ENCODE results near the gene LRMDA. TPM values are rescaled to one million over a fixed set of nuclear protein-coding genes. Genes with fewer than 3 reads are reported as not detected.

Gene LRMDA
- total RNA-seq, 1 donor from 2014 or later: 7.3 TPM

GRCh38 chr10:75774783-75775490, 343.5 kb downstream of the LRMDA start:
- Histone ChIP-seq H3K36me3 (ENCODE audit: control insufficient read depth in 3 of 3, insufficient read depth in 3 of 3, low read length in 3 of 3) (no peaks in the 10 kb centered on the region), H3K9ac (ENCODE audit: low read depth in 1 of 3, low read length in 3 of 3) (no peak overlapping the region), H3K9me3 (ENCODE audit: control insufficient read depth in 3 of 3, low read length in 3 of 3) (no peaks in the 10 kb centered on the region), H3K4me3 (ENCODE audit: low read length in 3 of 3) (no peak overlapping the region), H3K4me1 (ENCODE audit: control insufficient read depth in 3 of 3, insufficient read depth in 3 of 3, low read length in 3 of 3) (peaks cover 2 to 9% (median 3%) of the 10 kb centered on the region in 3 donors), H3K27me3 (ENCODE audit: control insufficient read depth in 3 of 3, insufficient read depth in 3 of 3, low read length in 3 of 3) (no peaks in the 10 kb centered on the region), H3K27ac (ENCODE audit: low read depth, low read length) (no peak overlapping the region)

- Histone ChIP-seq H3K27ac (ENCODE audit: low read depth, low read length) (no peak overlapping the region), H3K9ac (ENCODE audit: low read depth in 1 of 3, low read length in 3 of 3) (no peak overlapping the region), H3K4me3 (ENCODE audit: low read length in 3 of 3) (no peak overlapping the region), H3K36me3 (ENCODE audit: control insufficient read depth in 3 of 3, insufficient read depth in 3 of 3, low read length in 3 of 3) (no peaks in the 10 kb centered on the region), H3K4me1 (ENCODE audit: control insufficient read depth in 3 of 3, insufficient read depth in 3 of 3, low read length in 3 of 3) (peaks cover 0 to 2% (median 0%) of the 10 kb centered on the region in 3 donors), H3K27me3 (ENCODE audit: control insufficient read depth in 3 of 3, insufficient read depth in 3 of 3, low read length in 3 of 3) (no peaks in the 10 kb centered on the region), H3K9me3 (ENCODE audit: control insufficient read depth in 3 of 3, low read length in 3 of 3) (no peaks in the 10 kb centered on the region)
Measured at GRCh38 chr10:75776738-75777504, 345.5 kb downstream of the LRMDA start.

- Histone ChIP-seq H3K36me3 (ENCODE audit: control insufficient read depth in 3 of 3, insufficient read depth in 3 of 3, low read length in 3 of 3) (no peaks in the 10 kb centered on the region), H3K9me3 (ENCODE audit: control insufficient read depth in 3 of 3, low read length in 3 of 3) (no peaks in the 10 kb centered on the region), H3K9ac (ENCODE audit: low read depth in 1 of 3, low read length in 3 of 3) (no peak overlapping the region), H3K4me3 (ENCODE audit: low read length in 3 of 3) (no peak overlapping the region), H3K27me3 (ENCODE audit: control insufficient read depth in 3 of 3, insufficient read depth in 3 of 3, low read length in 3 of 3) (peaks cover 0 to 4% (median 0%) of the 10 kb centered on the region in 3 donors), H3K27ac (ENCODE audit: low read depth, low read length) (no peak overlapping the region), H3K4me1 (ENCODE audit: control insufficient read depth in 3 of 3, insufficient read depth in 3 of 3, low read length in 3 of 3) (peaks cover 0 to 2% (median 0%) of the 10 kb centered on the region in 3 donors)
Measured at GRCh38 chr10:75778665-75779064, 347.2 kb downstream of the LRMDA start.

DNA sequence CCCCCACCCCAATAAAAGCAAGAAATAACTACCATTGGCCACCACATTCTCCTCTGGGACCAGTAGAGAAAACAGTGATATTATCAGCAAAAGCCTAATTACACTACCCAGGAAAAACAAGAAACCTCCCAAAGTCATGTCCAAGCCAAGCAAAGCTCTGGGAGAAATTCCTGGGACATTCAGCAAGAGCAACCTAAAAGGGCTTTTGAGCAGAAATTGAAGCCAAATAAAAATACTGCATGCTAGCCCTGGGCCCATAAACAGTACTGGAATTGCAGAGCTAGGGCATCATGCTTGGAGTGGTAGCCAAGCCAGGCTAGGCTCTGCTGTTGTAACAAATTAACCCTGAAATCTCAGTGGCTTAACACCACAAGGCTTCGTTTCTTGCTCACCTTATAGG, 347.9 kb downstream of the LRMDA start:
- Histone ChIP-seq H3K9ac (ENCODE audit: low read depth in 1 of 3, low read length in 3 of 3) (no peak overlapping the region), H3K36me3 (ENCODE audit: control insufficient read depth in 3 of 3, insufficient read depth in 3 of 3, low read length in 3 of 3) (no peaks in the 10 kb centered on the region), H3K9me3 (ENCODE audit: control insufficient read depth in 3 of 3, low read length in 3 of 3) (no peaks in the 10 kb centered on the region), H3K27me3 (ENCODE audit: control insufficient read depth in 3 of 3, insufficient read depth in 3 of 3, low read length in 3 of 3) (peaks cover 0 to 4% (median 0%) of the 10 kb centered on the region in 3 donors), H3K4me3 (ENCODE audit: low read length in 3 of 3) (no peak overlapping the region), H3K27ac (ENCODE audit: low read depth, low read length) (no peak overlapping the region), H3K4me1 (ENCODE audit: control insufficient read depth in 3 of 3, insufficient read depth in 3 of 3, low read length in 3 of 3) (peaks cover 0 to 2% (median 0%) of the 10 kb centered on the region in 3 donors)

GRCh38 chr10:75782463-75783248, 351.2 kb downstream of the LRMDA start:
- no peak overlapping the region for H3K4me3 ChIP-seq (ENCODE audit: low read length in 3 of 3)
- no peaks in the 10 kb centered on the region for H3K9me3 ChIP-seq (ENCODE audit: control insufficient read depth in 3 of 3, low read length in 3 of 3)
- no peak overlapping the region for H3K9ac ChIP-seq (ENCODE audit: low read depth in 1 of 3, low read length in 3 of 3)
- H3K27me3 ChIP-seq (ENCODE audit: control insufficient read depth in 3 of 3, insufficient read depth in 3 of 3, low read length in 3 of 3): peaks cover 0 to 6% (median 0%) of the 10 kb centered on the region in 3 donors
- no peak overlapping the region for H3K27ac ChIP-seq (ENCODE audit: low read depth, low read length)
- H3K4me1 ChIP-seq (ENCODE audit: control insufficient read depth in 3 of 3, insufficient read depth in 3 of 3, low read length in 3 of 3): peaks cover 0 to 2% (median 0%) of the 10 kb centered on the region in 3 donors
- no peaks in the 10 kb centered on the region for H3K36me3 ChIP-seq (ENCODE audit: control insufficient read depth in 3 of 3, insufficient read depth in 3 of 3, low read length in 3 of 3)

DNA sequence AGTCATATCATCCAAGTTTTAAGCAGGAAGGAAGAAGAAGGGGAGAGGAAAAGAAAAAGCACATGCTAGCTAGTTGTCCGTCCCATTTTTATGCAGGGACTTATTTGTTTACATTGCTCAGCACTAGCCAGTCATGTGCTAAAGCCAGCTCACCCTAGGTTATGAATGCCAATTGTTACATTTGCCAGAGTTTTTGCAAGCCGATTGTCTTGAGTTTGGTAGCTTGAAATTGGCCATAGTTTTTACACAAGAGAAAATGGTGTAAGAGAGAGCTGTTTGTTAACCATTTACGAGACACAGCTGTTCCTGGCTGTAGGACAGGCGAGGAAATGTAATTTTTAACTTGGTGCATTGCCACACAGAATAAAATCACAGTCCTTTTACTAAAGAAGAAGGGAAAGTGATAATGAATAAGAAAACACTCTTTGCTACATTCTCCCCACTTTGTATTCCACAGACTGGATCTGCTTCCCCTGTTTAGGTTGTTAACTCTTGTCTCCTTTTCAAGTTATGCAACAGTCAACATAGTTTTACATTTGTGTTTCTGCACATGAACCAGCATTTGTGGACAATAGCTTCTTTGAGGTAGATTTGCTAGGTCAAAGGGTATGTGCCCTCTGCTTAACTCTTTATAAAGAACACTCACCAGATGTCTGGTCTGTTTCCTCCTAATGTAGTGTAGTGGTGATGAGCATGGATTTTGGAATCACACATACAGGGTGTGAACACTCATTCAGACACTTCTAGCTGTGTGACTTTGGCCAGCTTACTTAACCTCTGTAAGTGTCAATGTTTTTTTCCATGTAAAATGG, 357.2 kb downstream of the LRMDA start:
- no peak overlapping the region for H3K9ac ChIP-seq (ENCODE audit: low read depth in 1 of 3, low read length in 3 of 3)
- no peak overlapping the region for H3K27ac ChIP-seq (ENCODE audit: low read depth, low read length)
- no peak overlapping the region for H3K4me3 ChIP-seq (ENCODE audit: low read length in 3 of 3)
- no peaks in the 10 kb centered on the region for H3K4me1 ChIP-seq (ENCODE audit: control insufficient read depth in 3 of 3, insufficient read depth in 3 of 3, low read length in 3 of 3)
- H3K9me3 ChIP-seq (ENCODE audit: control insufficient read depth in 3 of 3, low read length in 3 of 3): no peaks in the 10 kb centered on the region
- H3K27me3 ChIP-seq (ENCODE audit: control insufficient read depth in 3 of 3, insufficient read depth in 3 of 3, low read length in 3 of 3): peaks cover 0 to 2% (median 0%) of the 10 kb centered on the region in 3 donors
- H3K36me3 ChIP-seq (ENCODE audit: control insufficient read depth in 3 of 3, insufficient read depth in 3 of 3, low read length in 3 of 3): no peaks in the 10 kb centered on the region

GRCh38 chr10:75793848-75794247, 362.4 kb downstream of the LRMDA start:
- Histone ChIP-seq H3K9me3 (ENCODE audit: control insufficient read depth in 3 of 3, low read length in 3 of 3) (no peaks in the 10 kb centered on the region), H3K4me1 (ENCODE audit: control insufficient read depth in 3 of 3, insufficient read depth in 3 of 3, low read length in 3 of 3) (no peaks in the 10 kb centered on the region), H3K36me3 (ENCODE audit: control insufficient read depth in 3 of 3, insufficient read depth in 3 of 3, low read length in 3 of 3) (no peaks in the 10 kb centered on the region), H3K27ac (ENCODE audit: low read depth, low read length) (no peak overlapping the region), H3K9ac (ENCODE audit: low read depth in 1 of 3, low read length in 3 of 3) (no peak overlapping the region), H3K27me3 (ENCODE audit: control insufficient read depth in 3 of 3, insufficient read depth in 3 of 3, low read length in 3 of 3) (no peaks in the 10 kb centered on the region), H3K4me3 (ENCODE audit: low read length in 3 of 3) (no peak overlapping the region)

GRCh38 chr10:75801121-75801520, 369.7 kb downstream of the LRMDA start:
- Histone ChIP-seq H3K36me3 (ENCODE audit: control insufficient read depth in 3 of 3, insufficient read depth in 3 of 3, low read length in 3 of 3) (no peaks in the 10 kb centered on the region), H3K9me3 (ENCODE audit: control insufficient read depth in 3 of 3, low read length in 3 of 3) (no peaks in the 10 kb centered on the region), H3K9ac (ENCODE audit: low read depth in 1 of 3, low read length in 3 of 3) (no peak overlapping the region), H3K27me3 (ENCODE audit: control insufficient read depth in 3 of 3, insufficient read depth in 3 of 3, low read length in 3 of 3) (peaks cover 0 to 10% (median 3%) of the 10 kb centered on the region in 3 donors), H3K4me1 (ENCODE audit: control insufficient read depth in 3 of 3, insufficient read depth in 3 of 3, low read length in 3 of 3) (peaks cover 0 to 7% (median 5%) of the 10 kb centered on the region in 3 donors), H3K4me3 (ENCODE audit: low read length in 3 of 3) (no peak overlapping the region), H3K27ac (ENCODE audit: low read depth, low read length) (no peak overlapping the region)

DNA sequence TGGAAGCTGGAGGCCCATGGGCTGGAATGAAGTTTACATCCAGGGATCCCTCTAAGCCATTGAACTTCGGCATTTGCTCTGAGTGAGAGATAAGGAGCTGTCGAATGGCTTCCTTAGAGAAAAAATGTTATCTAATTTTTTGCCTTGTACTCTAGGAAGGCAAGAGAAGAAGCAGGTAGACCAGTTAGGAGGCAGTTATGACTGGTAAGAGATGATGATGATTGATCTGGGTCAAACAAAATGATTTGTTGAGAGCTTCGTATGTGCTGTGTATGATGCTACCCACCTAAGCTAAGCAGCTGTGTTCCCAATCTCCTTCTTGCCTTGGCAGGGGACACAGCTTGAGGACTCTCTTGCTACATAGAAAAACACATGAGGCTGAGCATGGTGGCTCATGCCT, 370.2 kb downstream of the LRMDA start:
- no peaks in the 10 kb centered on the region for H3K9me3 ChIP-seq (ENCODE audit: control insufficient read depth in 3 of 3, low read length in 3 of 3)
- no peak overlapping the region for H3K9ac ChIP-seq (ENCODE audit: low read depth in 1 of 3, low read length in 3 of 3)
- peaks cover 0 to 10% (median 3%) of the 10 kb centered on the region in 3 donors for H3K27me3 ChIP-seq (ENCODE audit: control insufficient read depth in 3 of 3, insufficient read depth in 3 of 3, low read length in 3 of 3)
- H3K27ac ChIP-seq (ENCODE audit: low read depth, low read length): no peak overlapping the region
- no peak overlapping the region for H3K4me3 ChIP-seq (ENCODE audit: low read length in 3 of 3)
- H3K36me3 ChIP-seq (ENCODE audit: control insufficient read depth in 3 of 3, insufficient read depth in 3 of 3, low read length in 3 of 3): no peaks in the 10 kb centered on the region
- H3K4me1 ChIP-seq (ENCODE audit: control insufficient read depth in 3 of 3, insufficient read depth in 3 of 3, low read length in 3 of 3): peaks cover 0 to 7% (median 5%) of the 10 kb centered on the region in 3 donors
